NCI-H226 (cell line): Measurements from ENCODE around the gene MYOM1.

ENCODE experiments used
- DNase-seq: peaks from one replicate; pipeline ENCODE4 v3.0.0-alpha.2; 2015

MYOM1 gene

GRCh38 chr18:3147935-3148554 is 71.7 kb downstream of the MYOM1 start:
- DNase-seq, result no peak

- peak; percentile 2 for DNase-seq
Measured at GRCh38 chr18:3140986-3141639, 78.7 kb downstream of the MYOM1 start.

- no peak for DNase-seq
Measured at GRCh38 chr18:3140342-3140741, 79.4 kb downstream of the MYOM1 start.

DNA sequence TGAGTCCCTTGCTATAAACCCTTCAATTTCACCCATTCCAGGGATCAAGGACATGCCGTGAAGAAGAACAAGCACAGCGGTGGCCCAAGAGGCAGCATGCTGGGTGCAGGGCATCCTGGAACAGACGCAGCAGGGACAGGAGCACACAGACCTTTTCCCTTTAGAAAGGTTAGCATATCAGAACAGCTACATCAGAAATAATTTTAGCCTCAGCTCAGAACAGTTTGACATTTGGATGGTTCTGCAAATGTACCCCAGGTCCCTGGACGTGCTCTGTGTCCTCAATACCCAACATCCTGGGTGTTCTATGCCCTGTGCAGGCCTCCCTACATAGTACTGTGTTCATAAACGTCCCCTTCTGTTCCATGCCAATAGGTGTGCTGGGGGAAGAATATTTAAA is 80.4 kb downstream of the MYOM1 start:
- no peak for DNase-seq

GRCh38 chr18:3138274-3138975 is 81.3 kb downstream of the MYOM1 start:
- DNase-seq, result no peak

GRCh38 chr18:3135536-3135935 is 84.2 kb downstream of the MYOM1 start:
- no peak for DNase-seq

GRCh38 chr18:3132700-3133099 is 87.1 kb downstream of the MYOM1 start:
- no peak for DNase-seq

- no peak for DNase-seq
Measured at GRCh38 chr18:3130344-3130743, 89.4 kb downstream of the MYOM1 start.

GRCh38 chr18:3129053-3129864 is 90.5 kb downstream of the MYOM1 start:
- DNase-seq, result peak; percentile 51

GRCh38 chr18:3126457-3127097 is 93.2 kb downstream of the MYOM1 start:
- DNase-seq, result no peak

- DNase-seq, result no peak
Measured at GRCh38 chr18:3124822-3125221, 94.9 kb downstream of the MYOM1 start.

DNA sequence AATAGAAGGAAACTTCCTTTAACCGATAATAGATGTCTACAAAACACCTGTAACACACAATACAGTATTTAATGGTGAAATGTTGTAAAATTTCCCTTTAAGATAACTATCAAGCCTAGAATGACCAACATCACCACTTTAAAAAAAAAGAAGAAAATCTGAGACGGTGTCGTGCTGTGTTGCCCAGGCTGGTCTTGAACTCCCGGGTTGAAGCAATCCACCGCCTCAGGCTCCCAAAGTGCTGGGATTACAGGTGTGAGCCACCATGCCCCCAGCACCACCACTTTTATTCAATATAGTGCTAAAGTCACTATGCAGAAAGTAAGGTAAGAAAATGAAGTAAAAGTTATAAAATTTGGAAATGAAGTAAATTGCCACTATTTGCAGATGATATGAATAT is 96.9 kb downstream of the MYOM1 start:
- no peak for DNase-seq

GRCh38 chr18:3121259-3121658 is 98.5 kb downstream of the MYOM1 start:
- no peak for DNase-seq

GRCh38 chr18:3120356-3120755 is 99.4 kb downstream of the MYOM1 start:
- no peak for DNase-seq

GRCh38 chr18:3119401-3120341 is 100.1 kb downstream of the MYOM1 start:
- no peak for DNase-seq

DNA sequence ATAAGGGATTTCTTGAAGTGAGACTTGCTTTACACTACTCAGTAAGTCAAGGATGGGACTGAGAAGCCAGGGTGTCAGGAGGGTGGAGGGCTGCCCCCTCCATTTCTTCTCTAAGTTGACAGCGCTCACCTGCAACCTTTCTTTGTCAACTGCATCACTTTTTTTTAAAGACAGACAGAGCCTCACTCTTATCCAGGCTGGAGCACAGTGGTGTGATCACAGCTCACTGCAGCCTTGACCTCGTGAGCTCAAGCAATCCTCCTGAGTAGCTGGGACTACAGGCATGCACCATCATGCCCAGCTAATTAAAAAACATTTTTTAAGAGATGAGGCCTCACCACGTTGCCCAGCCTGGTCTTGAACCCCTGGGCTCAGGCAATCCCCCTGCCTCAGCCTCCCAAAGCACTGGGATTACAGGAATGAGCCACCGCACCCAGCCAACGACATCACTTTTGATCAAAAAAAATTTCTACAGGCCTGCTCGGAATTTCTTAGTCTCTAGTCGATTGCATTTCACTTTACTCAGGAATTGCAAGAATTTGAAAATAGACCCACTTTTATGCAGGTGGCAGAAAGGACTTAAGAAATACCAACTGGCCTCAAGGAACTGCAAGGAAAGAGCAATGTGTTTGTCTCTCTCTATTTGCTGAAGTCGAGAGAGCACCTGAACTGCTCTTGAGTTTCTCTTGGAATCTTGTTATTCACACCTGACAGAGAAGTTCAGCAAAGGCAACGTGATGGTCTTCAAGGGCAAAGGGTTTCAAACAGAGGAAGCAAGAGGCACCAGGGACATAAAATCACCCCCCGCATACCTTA is 101.4 kb downstream of the MYOM1 start:
- no peak for DNase-seq

- DNase-seq, result no peak
Measured at GRCh38 chr18:3117493-3118192, 102.1 kb downstream of the MYOM1 start.

DNA sequence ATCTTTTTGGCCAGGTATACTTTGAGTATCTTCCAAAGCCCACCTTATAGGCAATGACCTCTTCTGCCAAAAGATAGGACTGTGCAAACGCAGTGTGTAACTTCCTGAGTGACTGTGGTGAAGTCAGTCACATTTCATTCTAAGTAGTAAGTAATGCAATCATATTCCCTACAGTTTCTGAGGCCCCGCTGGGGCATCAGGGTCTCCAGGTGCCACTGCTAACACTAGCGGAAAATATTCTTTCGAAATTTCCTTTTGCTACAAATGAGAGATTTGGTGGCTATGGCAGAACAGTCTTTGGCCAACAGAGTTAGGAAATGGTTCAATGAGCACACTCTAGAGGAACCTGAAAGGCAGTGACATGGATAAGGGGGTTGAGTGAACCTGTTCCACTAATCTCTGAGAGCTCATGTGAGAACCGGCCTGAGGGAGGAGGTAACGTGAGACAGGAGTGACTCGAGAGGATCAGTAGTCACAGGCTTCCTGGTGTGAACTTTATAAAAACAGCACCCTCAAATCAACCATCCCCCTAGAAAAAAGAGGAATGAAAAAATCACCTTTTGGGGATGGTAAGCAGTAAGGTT is 104.2 kb downstream of the MYOM1 start:
- DNase-seq, result no peak

DNA sequence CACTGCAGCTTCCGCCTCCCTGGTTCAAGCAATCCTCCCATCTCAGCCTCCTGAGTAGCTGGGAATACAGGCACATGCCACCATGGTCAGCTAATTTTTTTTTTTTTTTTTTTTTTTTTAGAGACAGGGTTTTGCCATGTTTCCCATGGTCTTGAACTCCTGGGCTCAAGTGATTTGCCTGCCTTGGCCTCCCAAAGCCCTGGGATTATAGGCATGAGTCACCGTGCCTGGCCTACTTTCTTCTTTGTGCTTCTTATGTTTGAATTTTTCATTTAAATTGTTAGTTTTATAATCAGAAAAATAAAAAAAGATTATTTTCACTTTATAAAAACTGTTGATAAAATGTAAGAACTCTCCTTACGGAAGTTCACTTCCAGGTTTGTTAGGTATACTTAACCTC is 105.3 kb downstream of the MYOM1 start:
- DNase-seq, result no peak

- no peak for DNase-seq
Measured at GRCh38 chr18:3114026-3114425, 105.7 kb downstream of the MYOM1 start.
